ENCODE measurements around the gene PLCG1. TPM values are rescaled to one million over a fixed set of nuclear protein-coding genes. Genes with fewer than 3 reads are reported as not detected.

The PLCG1 gene
- total RNA-seq, 1 experiment from 2014 or later = 33.2 TPM

- H3K9me3 Mint-ChIP-seq (ENCODE audit: unreplicated experiment) = no peaks in the 10 kb centered on the region
- intact Hi-C loops (cut with micrococcal nuclease) = no loop called here
- TF ChIP-seq CTCF (IDR thresholded peaks at IDR 0.05; ENCODE audit: unreplicated experiment) = no peak
- no peaks in the 10 kb centered on the region for H3K4me1 Mint-ChIP-seq (ENCODE audit: insufficient read depth, unreplicated experiment)
- BruUV-seq (replicated peaks) = no TSS peak
- H3K36me3 Mint-ChIP-seq (ENCODE audit: insufficient read depth, unreplicated experiment) = peaks cover 13% of the 10 kb centered on the region
- no peak for DNase-seq (ENCODE audit: unreplicated experiment)
- POLR2A ChIA-PET = interaction anchor here (0.9 kb wide), 1 partner anchor 8 kb away, joined by 6 read pairs; no protein-coding TSS in a partner anchor
- H3K27ac Mint-ChIP-seq (ENCODE audit: low read depth, unreplicated experiment) = no peak overlapping the region
- CTCF ChIA-PET = interaction anchor here (1.8 kb wide), 1 partner anchor 13 kb away, joined by 3 read pairs; no protein-coding TSS in a partner anchor
- H3K27me3 Mint-ChIP-seq (ENCODE audit: insufficient read depth, unreplicated experiment) = no peaks in the 10 kb centered on the region
- H3K4me3 Mint-ChIP-seq (ENCODE audit: unreplicated experiment) = no peak overlapping the region
Measured at GRCh38 chr20:41205313-41205712, 68.0 kb downstream of the PLCG1 start.

- Mint-ChIP-seq H3K4me1 (ENCODE audit: insufficient read depth, unreplicated experiment) (peaks cover 11% of the 10 kb centered on the region), H3K27ac (ENCODE audit: low read depth, unreplicated experiment) (no peak overlapping the region), H3K9me3 (ENCODE audit: unreplicated experiment) (no peaks in the 10 kb centered on the region), H3K27me3 (ENCODE audit: insufficient read depth, unreplicated experiment) (no peaks in the 10 kb centered on the region), H3K4me3 (ENCODE audit: unreplicated experiment) (no peak overlapping the region), H3K36me3 (ENCODE audit: insufficient read depth, unreplicated experiment) (no peaks in the 10 kb centered on the region)
- ChIA-PET CTCF (interaction anchor here (0.7 to 1.6 kb wide), 6 partner anchors 11 to 192 kb away, joined by 3 to 6 read pairs (median 4); partner anchors contain the start of gene LPIN3), POLR2A (interaction anchor here (0.9 to 1.3 kb wide), 2 partner anchors 9 to 116 kb away, joined by 3 to 6 read pairs; no protein-coding TSS in a partner anchor)
- no TSS peak for BruUV-seq (replicated peaks)
- intact Hi-C loops (cut with micrococcal nuclease) = no loop called here
- DNase-seq (ENCODE audit: unreplicated experiment) = peak; percentile 24
- no peak for TF ChIP-seq CTCF (IDR thresholded peaks at IDR 0.05; ENCODE audit: unreplicated experiment)
Measured at GRCh38 chr20:41213150-41213820, 75.9 kb downstream of the PLCG1 start.

- H3K36me3 Mint-ChIP-seq (ENCODE audit: insufficient read depth, unreplicated experiment) = no peaks in the 10 kb centered on the region
- CTCF ChIA-PET = interaction anchor here (0.5 to 1.6 kb wide), 7 partner anchors 10 to 193 kb away, joined by 3 to 6 read pairs (median 3); partner anchors contain the start of gene LPIN3
- no peak for DNase-seq (ENCODE audit: unreplicated experiment)
- no peaks in the 10 kb centered on the region for H3K27me3 Mint-ChIP-seq (ENCODE audit: insufficient read depth, unreplicated experiment)
- POLR2A ChIA-PET = interaction anchor here (0.9 to 1.3 kb wide), 5 partner anchors 9 to 115 kb away, joined by 3 to 6 read pairs (median 3); no protein-coding TSS in a partner anchor
- no peak overlapping the region for H3K4me3 Mint-ChIP-seq (ENCODE audit: unreplicated experiment)
- no peak for TF ChIP-seq CTCF (IDR thresholded peaks at IDR 0.05; ENCODE audit: unreplicated experiment)
- H3K4me1 Mint-ChIP-seq (ENCODE audit: insufficient read depth, unreplicated experiment) = peaks cover 11% of the 10 kb centered on the region
- intact Hi-C loops (cut with micrococcal nuclease) = no loop called here
- H3K27ac Mint-ChIP-seq (ENCODE audit: low read depth, unreplicated experiment) = no peak overlapping the region
- no peaks in the 10 kb centered on the region for H3K9me3 Mint-ChIP-seq (ENCODE audit: unreplicated experiment)
- no TSS peak for BruUV-seq (replicated peaks)
Measured at GRCh38 chr20:41214202-41214601, 76.9 kb downstream of the PLCG1 start.

- no peak for TF ChIP-seq CTCF (IDR thresholded peaks at IDR 0.05; ENCODE audit: unreplicated experiment)
- H3K36me3 Mint-ChIP-seq (ENCODE audit: insufficient read depth, unreplicated experiment) = no peaks in the 10 kb centered on the region
- DNase-seq (ENCODE audit: unreplicated experiment) = no peak
- H3K27ac Mint-ChIP-seq (ENCODE audit: low read depth, unreplicated experiment) = no peak overlapping the region
- POLR2A ChIA-PET = interaction anchor here (1.0 to 1.1 kb wide), 3 partner anchors 9 to 18 kb away, joined by 3 to 5 read pairs (median 3); no protein-coding TSS in a partner anchor
- H3K4me1 Mint-ChIP-seq (ENCODE audit: insufficient read depth, unreplicated experiment) = peaks cover 11% of the 10 kb centered on the region
- no peak overlapping the region for H3K4me3 Mint-ChIP-seq (ENCODE audit: unreplicated experiment)
- CTCF ChIA-PET = interaction anchor here (1.0 to 1.6 kb wide), 3 partner anchors 17 to 126 kb away, joined by 3 to 5 read pairs (median 3); partner anchors contain the start of gene LPIN3
- H3K27me3 Mint-ChIP-seq (ENCODE audit: insufficient read depth, unreplicated experiment) = no peaks in the 10 kb centered on the region
- intact Hi-C loops (cut with micrococcal nuclease) = no loop called here
- no peaks in the 10 kb centered on the region for H3K9me3 Mint-ChIP-seq (ENCODE audit: unreplicated experiment)
- no TSS peak for BruUV-seq (replicated peaks)
Measured at GRCh38 chr20:41214666-41215065, 77.3 kb downstream of the PLCG1 start.
